Activated T-cell treated with anti-CD3 and anti-CD28 coated beads, Interleukin-2, amount 50 U/mL, for 4 hours (primary cell): ENCODE measurements around the gene NRCAM. TPM values are rescaled to one million over a fixed set of nuclear protein-coding genes. Genes with fewer than 3 reads are reported as not detected.

Source experiments
- ATAC-seq, 2 donors: fragments of 200-7000 bp; cut with Tn5 transposase; one replicate each; pipeline ENCODE4 v1.10.0; 2021
- DNase-seq: peaks from one replicate; pipeline ENCODE4 v3.0.0-alpha.2; 2020
- H3K27me3 Mint-ChIP-seq: one replicate; pipeline ENCODE4 v1.8.0; 2021; ENCODE audit warnings: low read depth, mixed read lengths
- H3K36me3 Mint-ChIP-seq: one replicate; pipeline ENCODE4 v1.8.0; 2022; ENCODE audit warnings: mixed read lengths; ENCODE audit not compliant: insufficient read depth
- H3K4me1 Mint-ChIP-seq: one replicate; pipeline ENCODE4 v1.8.0; 2021; ENCODE audit warnings: low read depth, mixed read lengths
- H3K4me3 Mint-ChIP-seq: one replicate; pipeline ENCODE4 v1.8.0; 2021; ENCODE audit warnings: mild to moderate bottlenecking, moderate library complexity, mixed read lengths
- H3K9me3 Mint-ChIP-seq: one replicate; pipeline ENCODE4 v1.8.0; 2021; ENCODE audit warnings: mixed read lengths
- total RNA-seq, 3 donors: library from RNA; stranded (reverse); gene quantifications; one replicate each; pipeline ENCODE4 v1.2.1, GENCODE V29; 2021

The NRCAM gene
- total RNA-seq, 3 donors from 2014 or later: 0.53 to 0.73 (median 0.69) TPM

DNA sequence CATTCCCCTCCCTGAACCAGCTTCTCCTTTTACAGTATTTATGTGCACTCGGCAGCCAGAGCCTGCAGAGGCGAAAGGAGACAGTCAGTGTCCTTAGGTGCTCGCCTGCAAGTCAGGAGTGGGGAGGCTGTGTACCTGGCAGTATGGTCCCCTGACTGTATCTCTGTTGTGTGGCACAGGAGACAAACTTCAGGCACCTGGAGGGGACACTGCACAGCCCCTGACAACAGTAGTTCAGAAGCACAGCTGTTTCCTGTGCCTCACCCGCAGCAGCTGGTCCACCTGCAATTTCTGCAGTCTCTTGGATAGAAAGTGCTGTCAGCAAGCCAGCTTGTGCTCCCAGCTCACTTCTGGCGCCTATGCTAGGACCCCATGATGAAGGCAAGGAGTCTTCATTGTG is 252.7 kb downstream of the NRCAM start:
- no peak for ATAC-seq
- H3K27me3 Mint-ChIP-seq: no peaks in the 10 kb centered on the region
- DNase-seq: no peak
- H3K4me3 Mint-ChIP-seq: no peak overlapping the region
- no peaks in the 10 kb centered on the region for H3K36me3 Mint-ChIP-seq
- H3K4me1 Mint-ChIP-seq: no peaks in the 10 kb centered on the region
- H3K9me3 Mint-ChIP-seq: no peaks in the 10 kb centered on the region

DNA sequence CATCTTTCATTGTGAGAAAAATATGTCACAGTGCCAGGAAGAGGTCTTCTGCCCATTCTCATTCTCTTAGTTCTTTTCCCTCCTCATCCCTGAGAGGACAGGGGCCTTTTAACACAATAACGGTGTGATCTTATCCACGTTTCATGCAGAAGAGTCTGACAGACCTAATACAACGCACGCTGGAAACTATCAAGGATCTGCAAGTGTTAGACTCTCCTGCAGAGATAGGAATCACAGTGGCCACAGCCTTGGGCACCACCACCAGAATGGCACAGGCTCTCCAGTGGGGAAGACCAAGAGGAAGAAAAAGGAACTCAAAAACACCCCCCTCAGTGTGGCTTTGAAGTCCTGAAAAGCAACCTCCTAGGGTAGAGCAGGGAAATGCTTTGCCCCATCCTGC is 253.5 kb downstream of the NRCAM start:
- no peaks in the 10 kb centered on the region for H3K9me3 Mint-ChIP-seq
- H3K27me3 Mint-ChIP-seq: no peaks in the 10 kb centered on the region
- H3K4me1 Mint-ChIP-seq: no peaks in the 10 kb centered on the region
- ATAC-seq (no peak), DNase-seq (no peak)
- no peak overlapping the region for H3K4me3 Mint-ChIP-seq
- H3K36me3 Mint-ChIP-seq: no peaks in the 10 kb centered on the region

DNA sequence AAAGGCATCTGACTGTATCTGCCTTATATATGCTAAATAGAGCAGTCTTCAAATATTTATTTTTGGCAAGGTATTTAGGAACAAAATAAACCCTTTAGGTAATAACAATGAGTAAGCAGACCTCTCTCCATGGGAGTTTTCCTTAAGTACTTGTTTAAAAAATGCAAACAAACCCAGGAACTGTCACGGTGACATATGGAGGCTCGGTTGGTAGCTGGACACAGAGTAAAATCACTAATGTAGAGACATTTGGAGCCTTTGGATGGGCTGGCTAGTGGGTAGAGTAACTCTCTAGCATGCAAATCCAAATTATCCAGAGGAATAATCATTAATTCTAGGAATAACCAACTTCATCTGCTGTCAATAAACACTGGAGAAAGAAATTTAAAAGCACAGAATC is 254.5 kb downstream of the NRCAM start:
- Mint-ChIP-seq H3K36me3 (no peaks in the 10 kb centered on the region), H3K9me3 (no peaks in the 10 kb centered on the region), H3K4me1 (no peaks in the 10 kb centered on the region), H3K27me3 (no peaks in the 10 kb centered on the region), H3K4me3 (no peak overlapping the region)
- DNase-seq: no peak
- no peak for ATAC-seq

DNA sequence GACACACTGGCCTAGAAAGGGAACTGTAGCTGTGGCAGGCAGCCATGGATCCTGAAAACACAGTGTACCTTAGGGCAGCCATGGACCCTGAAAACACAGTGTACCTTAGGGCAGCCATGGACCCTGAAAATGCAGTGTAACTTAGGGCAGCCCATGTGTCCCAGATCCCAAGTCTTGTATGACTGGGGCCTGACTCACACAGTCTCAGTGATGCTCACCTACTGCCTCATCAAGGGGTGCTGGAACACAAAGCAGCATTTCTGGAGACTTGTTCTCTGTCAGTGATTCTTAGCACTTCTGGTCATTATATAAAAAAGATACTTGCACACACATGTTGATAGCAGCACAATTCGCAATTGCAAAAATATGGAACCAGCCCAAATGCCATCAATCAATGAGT is 255.9 kb downstream of the NRCAM start:
- DNase-seq: no peak
- no peak for ATAC-seq
- Mint-ChIP-seq H3K4me1 (no peaks in the 10 kb centered on the region), H3K9me3 (no peaks in the 10 kb centered on the region), H3K36me3 (no peaks in the 10 kb centered on the region), H3K4me3 (no peak overlapping the region), H3K27me3 (no peaks in the 10 kb centered on the region)

DNA sequence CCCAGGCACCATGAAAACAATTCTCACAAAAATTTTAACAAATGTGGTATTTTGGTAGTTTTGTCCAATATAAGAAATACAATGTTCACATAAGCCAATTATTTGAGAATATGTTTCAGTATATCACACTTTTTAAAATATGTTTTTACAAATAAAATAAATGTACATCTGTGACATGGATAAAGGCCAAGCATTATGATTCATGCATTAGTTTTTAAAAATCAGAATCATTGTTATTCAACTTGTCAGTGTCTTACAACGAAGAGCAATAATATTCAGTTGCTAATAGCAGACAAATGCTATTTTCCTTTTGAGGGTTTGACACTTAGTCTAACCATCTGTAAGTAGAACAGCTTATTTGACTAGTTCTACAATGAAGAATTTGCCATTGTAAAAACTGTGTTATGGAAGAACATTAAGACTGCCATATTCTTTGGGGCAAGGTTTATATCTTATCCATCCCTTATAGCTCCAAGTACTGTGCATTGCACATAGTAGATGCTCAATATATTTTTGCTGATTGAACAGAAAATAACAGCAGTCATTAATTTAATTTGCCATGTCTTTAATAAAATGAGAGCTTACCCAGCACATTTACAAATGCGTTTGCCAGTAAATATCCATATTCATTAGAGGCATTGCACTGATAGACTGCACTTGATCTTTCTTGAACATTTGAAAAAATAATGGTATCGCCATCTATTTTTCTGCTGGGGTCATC is 258.7 kb downstream of the NRCAM start:
- no peaks in the 10 kb centered on the region for H3K4me1 Mint-ChIP-seq
- no peaks in the 10 kb centered on the region for H3K36me3 Mint-ChIP-seq
- no peaks in the 10 kb centered on the region for H3K9me3 Mint-ChIP-seq
- DNase-seq (no peak), ATAC-seq (no peak)
- H3K4me3 Mint-ChIP-seq: no peak overlapping the region
- no peaks in the 10 kb centered on the region for H3K27me3 Mint-ChIP-seq

DNA sequence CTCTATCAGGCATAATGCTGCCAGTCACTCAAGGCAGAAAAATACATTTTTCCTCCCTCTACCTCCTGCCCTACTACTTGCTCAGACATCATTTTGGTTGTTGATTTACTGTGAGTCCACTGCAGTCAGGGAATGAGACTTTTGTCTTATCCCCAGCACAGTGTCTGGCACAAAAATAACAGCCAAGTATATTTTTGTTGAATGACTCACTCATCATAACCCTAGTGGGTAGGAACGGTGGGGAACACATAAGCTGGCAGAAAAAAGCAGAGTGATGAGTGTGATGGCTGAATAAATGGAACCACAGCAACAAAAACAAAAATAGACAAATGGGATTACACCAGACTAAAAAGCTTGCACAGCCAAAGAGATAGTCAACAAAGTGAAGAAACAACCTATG is 260.2 kb downstream of the NRCAM start:
- ATAC-seq: no peak
- Mint-ChIP-seq H3K9me3 (no peaks in the 10 kb centered on the region), H3K4me1 (no peaks in the 10 kb centered on the region), H3K36me3 (no peaks in the 10 kb centered on the region), H3K27me3 (no peaks in the 10 kb centered on the region), H3K4me3 (no peak overlapping the region)
- no peak for DNase-seq

DNA sequence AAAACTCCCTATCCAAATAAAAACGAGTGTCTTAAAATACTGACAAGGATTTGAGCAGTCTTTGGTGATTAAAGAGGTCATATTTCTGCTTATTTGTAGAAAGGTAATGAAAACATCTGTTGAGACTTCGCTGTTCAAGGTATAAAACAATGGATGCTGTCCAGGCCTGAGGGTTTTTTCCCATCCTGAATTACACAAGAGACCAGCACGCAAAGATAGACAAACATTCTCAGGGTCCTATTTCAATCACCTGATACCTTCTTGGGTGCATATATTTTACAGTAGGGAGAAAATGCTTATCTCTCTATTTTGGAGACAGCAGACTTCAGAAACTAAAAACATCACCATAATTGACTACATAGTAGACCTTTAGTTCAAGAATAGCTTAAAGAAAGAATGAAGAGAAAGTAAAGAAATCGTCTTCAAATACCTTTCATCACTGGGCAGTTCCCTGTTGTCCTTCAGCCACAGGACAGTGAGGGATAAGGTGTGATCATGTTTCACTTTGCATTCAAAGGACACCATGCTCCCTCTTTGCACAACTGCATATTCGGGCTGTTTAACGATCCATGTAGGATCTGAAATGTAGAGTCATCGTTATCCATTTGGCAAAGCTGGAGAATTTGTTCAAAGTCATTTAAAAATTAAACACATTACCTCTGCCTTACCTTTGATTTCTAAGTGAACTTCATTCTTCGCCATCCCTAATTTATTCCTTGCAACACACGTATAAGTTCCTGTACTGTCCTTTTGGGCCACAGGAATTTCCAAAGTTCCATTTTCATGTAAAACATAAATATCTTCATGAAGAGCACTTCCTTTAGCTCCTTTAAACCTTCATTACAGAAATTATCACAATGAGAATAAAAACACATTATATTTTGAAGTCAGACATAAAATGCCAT is 262.4 kb downstream of the NRCAM start:
- Mint-ChIP-seq H3K36me3 (no peaks in the 10 kb centered on the region), H3K4me1 (no peaks in the 10 kb centered on the region), H3K27me3 (no peaks in the 10 kb centered on the region), H3K9me3 (no peaks in the 10 kb centered on the region), H3K4me3 (no peak overlapping the region)
- DNase-seq (no peak), ATAC-seq (no peak)

DNA sequence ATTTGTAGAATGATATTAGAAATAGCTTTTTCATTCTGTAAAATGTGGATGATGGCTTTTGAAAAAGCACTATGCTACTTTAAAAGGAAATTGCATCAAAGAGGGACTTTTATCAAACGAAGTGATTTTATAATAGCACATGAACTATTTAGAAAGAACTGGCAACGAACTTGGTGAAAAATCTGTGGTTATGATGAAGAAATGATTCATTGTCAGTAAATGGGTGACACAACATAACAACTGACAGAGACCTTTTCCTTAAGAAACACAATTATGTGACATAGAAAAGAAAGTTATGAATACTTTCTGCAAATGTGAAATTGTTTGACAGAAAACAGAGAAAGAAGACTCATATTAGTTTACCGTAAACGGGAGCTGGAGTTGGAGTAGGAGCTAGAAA is 265.3 kb downstream of the NRCAM start:
- no peaks in the 10 kb centered on the region for H3K36me3 Mint-ChIP-seq
- DNase-seq (no peak), ATAC-seq (no peak)
- H3K9me3 Mint-ChIP-seq: no peaks in the 10 kb centered on the region
- H3K4me1 Mint-ChIP-seq: no peaks in the 10 kb centered on the region
- H3K27me3 Mint-ChIP-seq: peaks cover 5% of the 10 kb centered on the region
- no peak overlapping the region for H3K4me3 Mint-ChIP-seq

DNA sequence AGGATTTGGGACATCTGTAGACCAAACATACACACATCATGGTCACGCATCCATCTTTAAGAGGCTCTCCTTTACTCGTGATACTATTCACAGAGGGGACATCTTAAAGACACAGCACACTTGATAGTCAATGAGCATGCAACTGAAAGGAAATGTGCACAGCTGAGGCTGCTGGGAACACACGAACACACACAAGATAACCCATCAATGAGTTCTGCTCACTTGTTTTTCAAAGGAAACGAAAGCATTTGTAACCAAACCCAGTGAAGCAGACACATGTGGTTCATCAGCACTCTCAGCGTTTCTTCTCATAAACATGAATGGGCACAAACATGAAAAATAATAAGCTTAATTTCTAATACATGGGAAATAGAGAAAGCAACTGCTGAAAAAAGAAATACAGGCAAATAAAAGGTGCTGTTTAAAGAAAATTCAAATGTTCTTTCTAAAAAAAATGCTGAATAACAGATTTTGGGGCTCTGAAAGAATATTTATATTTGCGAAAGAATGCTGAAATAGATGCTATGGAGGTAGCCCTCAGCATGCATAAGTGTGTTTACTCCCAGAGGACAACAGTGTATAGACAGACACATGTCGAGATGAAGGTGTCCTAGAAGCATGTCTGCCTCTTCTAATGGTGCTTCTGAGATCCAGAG is 266.4 kb downstream of the NRCAM start:
- Mint-ChIP-seq H3K4me1 (no peaks in the 10 kb centered on the region), H3K4me3 (no peak overlapping the region), H3K36me3 (no peaks in the 10 kb centered on the region), H3K9me3 (no peaks in the 10 kb centered on the region), H3K27me3 (peaks cover 5% of the 10 kb centered on the region)
- DNase-seq: no peak
- ATAC-seq: peak in 1 of 2 donors; percentile 52

DNA sequence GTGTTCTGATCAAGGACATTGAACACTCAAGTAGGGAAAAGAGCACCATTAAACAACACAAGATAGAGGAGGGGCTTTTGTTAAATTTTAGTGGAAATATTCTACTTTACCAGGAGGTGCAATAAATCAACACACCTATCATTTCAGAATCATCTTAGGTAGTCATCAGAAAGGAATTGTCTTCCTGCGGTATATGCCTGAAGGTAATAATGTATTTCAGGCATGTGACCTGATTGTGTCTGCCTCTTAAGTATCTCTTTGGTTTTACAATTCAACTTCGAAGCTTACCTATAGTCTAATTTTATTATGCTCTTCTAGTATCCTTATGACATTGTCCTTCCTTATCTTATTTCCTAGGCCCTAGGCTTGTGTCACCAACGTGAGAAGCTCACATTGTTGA is 267.5 kb downstream of the NRCAM start:
- Mint-ChIP-seq H3K36me3 (no peaks in the 10 kb centered on the region), H3K4me3 (no peak overlapping the region), H3K9me3 (no peaks in the 10 kb centered on the region), H3K27me3 (peaks cover 5% of the 10 kb centered on the region), H3K4me1 (no peaks in the 10 kb centered on the region)
- ATAC-seq: no peak
- no peak for DNase-seq

DNA sequence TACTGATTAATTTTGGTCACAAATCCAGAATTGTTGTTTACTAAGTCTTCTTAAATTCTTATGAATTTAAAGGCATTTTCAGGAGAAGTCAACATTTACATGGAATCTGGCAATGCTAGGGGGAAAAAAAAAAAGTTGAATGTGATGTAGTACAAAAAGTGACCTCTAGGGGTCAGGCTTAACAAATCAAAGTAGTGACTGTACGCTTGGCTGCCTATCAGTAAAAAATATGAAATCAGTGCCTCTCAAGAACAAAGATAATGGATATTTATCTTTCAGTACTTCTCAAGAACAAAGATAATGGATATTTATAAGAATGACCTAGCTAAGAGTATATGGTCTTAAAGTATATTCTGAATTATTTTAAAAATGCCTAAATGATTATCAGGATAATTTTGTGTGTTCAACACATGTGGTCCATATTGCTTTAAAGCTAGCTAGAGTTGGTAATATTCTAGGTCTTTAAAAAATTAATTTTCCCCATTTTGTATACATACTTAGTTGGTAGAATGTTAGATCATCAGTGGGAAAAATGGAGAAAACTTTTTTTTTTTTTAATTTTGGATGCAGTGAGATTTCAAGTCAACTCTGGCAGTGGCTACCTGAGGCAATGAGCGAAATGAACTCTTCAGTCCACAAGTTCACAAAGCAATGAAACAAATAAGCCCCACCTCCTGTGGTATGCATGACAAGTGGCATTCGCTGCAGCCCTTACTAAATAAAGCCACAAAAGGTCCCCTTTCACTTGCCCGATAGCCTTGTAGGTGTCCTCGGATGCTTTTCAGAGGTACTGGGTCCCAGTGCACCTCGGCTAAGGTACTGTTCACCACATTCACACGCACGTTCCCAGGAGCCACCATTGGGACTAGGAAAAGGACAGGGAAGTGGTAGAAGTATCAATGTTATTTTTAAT is 274.9 kb downstream of the NRCAM start:
- Mint-ChIP-seq H3K27me3 (peaks cover 4% of the 10 kb centered on the region), H3K36me3 (no peaks in the 10 kb centered on the region), H3K4me1 (no peaks in the 10 kb centered on the region), H3K9me3 (no peaks in the 10 kb centered on the region), H3K4me3 (no peak overlapping the region)
- DNase-seq (no peak), ATAC-seq (no peak)

DNA sequence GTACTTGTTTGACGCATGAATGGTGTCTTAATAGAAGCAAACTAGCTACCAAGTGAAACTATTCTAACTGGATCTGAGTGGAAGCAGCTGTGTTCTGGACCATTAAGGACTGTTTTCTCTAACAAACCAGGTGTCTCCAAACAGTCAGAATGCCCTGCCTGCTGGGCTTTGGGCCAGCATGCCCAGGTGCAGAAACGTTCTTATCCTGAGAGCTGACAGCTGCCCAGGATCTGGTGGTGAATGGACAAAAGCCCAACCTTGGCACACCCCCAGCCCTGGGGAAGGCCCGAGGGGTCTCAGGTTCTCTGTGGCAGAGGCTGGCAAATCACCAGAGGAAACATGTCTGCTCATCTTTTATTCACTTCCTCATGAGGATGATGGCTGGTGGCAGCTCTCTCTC is 277.8 kb downstream of the NRCAM start:
- Mint-ChIP-seq H3K36me3 (no peaks in the 10 kb centered on the region), H3K9me3 (no peaks in the 10 kb centered on the region), H3K4me1 (no peaks in the 10 kb centered on the region), H3K27me3 (peaks cover 9% of the 10 kb centered on the region), H3K4me3 (no peak overlapping the region)
- no peak for DNase-seq
- no peak for ATAC-seq

DNA sequence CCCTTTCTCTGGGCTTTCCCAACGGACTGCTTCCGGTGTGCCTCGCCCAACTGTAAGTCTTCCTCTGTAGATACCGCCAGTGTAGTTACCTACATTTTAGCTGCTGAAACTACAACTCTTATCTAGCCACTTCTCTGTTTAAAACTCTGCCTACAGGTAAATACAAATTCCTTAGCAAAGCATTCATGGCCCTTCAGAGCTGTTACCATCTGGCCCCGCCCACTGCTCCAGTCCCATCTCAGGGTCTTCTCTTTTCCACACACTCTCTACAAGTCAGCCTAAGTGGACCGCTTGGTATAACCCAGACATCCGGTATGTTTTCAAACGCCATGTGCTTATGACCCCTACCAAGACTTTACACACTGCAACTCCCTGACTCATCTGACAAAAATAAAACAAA is 285.1 kb downstream of the NRCAM start:
- no peaks in the 10 kb centered on the region for H3K36me3 Mint-ChIP-seq
- peaks cover 9% of the 10 kb centered on the region for H3K27me3 Mint-ChIP-seq
- H3K9me3 Mint-ChIP-seq: no peaks in the 10 kb centered on the region
- DNase-seq (no peak), ATAC-seq (no peak)
- H3K4me1 Mint-ChIP-seq: no peaks in the 10 kb centered on the region
- H3K4me3 Mint-ChIP-seq: no peak overlapping the region

DNA sequence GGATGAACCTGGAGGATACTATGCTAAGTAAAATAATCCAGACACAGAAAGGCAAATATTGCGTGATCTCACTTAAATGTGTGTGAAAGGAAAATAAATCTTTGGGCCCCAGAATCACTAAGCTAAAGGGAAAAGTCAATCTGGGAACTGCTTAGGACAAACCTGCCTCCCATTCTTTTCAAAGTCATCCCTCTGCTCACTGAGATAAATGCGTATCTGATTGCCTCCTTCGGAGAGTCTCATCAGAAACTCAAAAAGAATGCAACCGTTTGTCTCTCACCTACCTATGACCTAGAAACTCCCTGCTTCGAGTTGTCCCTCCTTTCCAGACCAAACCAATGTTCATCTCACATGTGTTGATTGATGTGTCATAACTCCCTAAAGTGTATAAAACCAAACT is 286.0 kb downstream of the NRCAM start:
- peaks cover 9% of the 10 kb centered on the region for H3K27me3 Mint-ChIP-seq
- no peaks in the 10 kb centered on the region for H3K4me1 Mint-ChIP-seq
- no peak for DNase-seq
- H3K36me3 Mint-ChIP-seq: no peaks in the 10 kb centered on the region
- no peak overlapping the region for H3K4me3 Mint-ChIP-seq
- no peak for ATAC-seq
- H3K9me3 Mint-ChIP-seq: no peaks in the 10 kb centered on the region
